GM21526 (cell line): ENCODE data around the gene SLC27A4.

Experiments
- ATAC-seq: cut with Tn5 transposase; IDR thresholded peaks from one replicate; pipeline ENCODE4 v1.9.1; 2021; ENCODE audit warnings: moderate library complexity; ENCODE audit not compliant: unreplicated experiment, low FRiP score

SLC27A4 gene

GRCh38 chr9:128361986-128362646 lies 21.8 kb downstream of the SLC27A4 start:
- ATAC-seq = no peak

GRCh38 chr9:128362774-128363173 lies 22.4 kb downstream of the SLC27A4 start:
- ATAC-seq = no peak

- ATAC-seq = no peak
Measured at GRCh38 chr9:128365525-128365924, 25.2 kb downstream of the SLC27A4 start.

- ATAC-seq = no peak
Measured at GRCh38 chr9:128369024-128369706, 28.8 kb downstream of the SLC27A4 start.

- ATAC-seq = no peak
Measured at GRCh38 chr9:128370367-128370751, 30.0 kb downstream of the SLC27A4 start.

- ATAC-seq = peak; percentile 77
Measured at GRCh38 chr9:128370752-128371629, 30.7 kb downstream of the SLC27A4 start, which contains the start of gene URM1. Gene URM1, plus strand, starts transcription at chr9:128371374. Its CDS starts 7 bp downstream, at chr9:128371381.

GRCh38 chr9:128371630-128372117 lies 31.3 kb downstream of the SLC27A4 start:
- ATAC-seq = no peak

- ATAC-seq = no peak
Measured at GRCh38 chr9:128372188-128372641, 31.9 kb downstream of the SLC27A4 start.

- ATAC-seq = no peak
Measured at GRCh38 chr9:128372784-128373183, 32.5 kb downstream of the SLC27A4 start.

- no peak for ATAC-seq
Measured at GRCh38 chr9:128374221-128374675, 33.9 kb downstream of the SLC27A4 start.

GRCh38 chr9:128375865-128376264 lies 35.5 kb downstream of the SLC27A4 start:
- ATAC-seq = no peak

- ATAC-seq = no peak
Measured at GRCh38 chr9:128382261-128382660, 41.9 kb downstream of the SLC27A4 start.

- no peak for ATAC-seq
Measured at GRCh38 chr9:128383007-128383753, 42.9 kb downstream of the SLC27A4 start.

- ATAC-seq = no peak
Measured at GRCh38 chr9:128383791-128384190, 43.5 kb downstream of the SLC27A4 start.

GRCh38 chr9:128384801-128385495 lies 44.6 kb downstream of the SLC27A4 start:
- ATAC-seq = no peak

GRCh38 chr9:128385496-128386460 lies 45.5 kb downstream of the SLC27A4 start:
- no peak for ATAC-seq

- ATAC-seq = no peak
Measured at GRCh38 chr9:128388150-128388549, 47.8 kb downstream of the SLC27A4 start.

- no peak for ATAC-seq
Measured at GRCh38 chr9:128389395-128390149, 49.2 kb downstream of the SLC27A4 start.
